ENCODE data around the gene ACVR1. TPM values are rescaled to one million over a fixed set of nuclear protein-coding genes. Genes with fewer than 3 reads are reported as not detected.
A peak's percentile ranks its signal among the peaks of the same experiment; 100 is the strongest.

Gene ACVR1
- total RNA-seq, 1 experiment from 2014 or later: 26.4 TPM

GRCh38 chr2:157785866-157786662 is 90.1 kb downstream of the ACVR1 start:
- intact Hi-C loops (cut with micrococcal nuclease): loop anchor here (2.0 kb wide), 1 partner anchor 225 kb away; no protein-coding TSS in a partner anchor
- TF ChIP-seq CTCF (IDR thresholded peaks at IDR 0.05; ENCODE audit: unreplicated experiment): no peak
- H3K27ac Mint-ChIP-seq (ENCODE audit: low read depth, unreplicated experiment): peak overlapping the region; percentile 79
- H3K9me3 Mint-ChIP-seq (ENCODE audit: unreplicated experiment): no peaks in the 10 kb centered on the region
- ChIA-PET POLR2A (interaction anchor here (0.7 to 7.7 kb wide), 7 partner anchors 49 to 225 kb away, joined by 3 to 88 read pairs (median 3); partner anchors contain the start of gene ACVR1), CTCF (interaction anchor here (0.5 to 3.9 kb wide), 5 partner anchors 65 to 352 kb away, joined by 3 to 16 read pairs (median 3); partner anchors contain the start of gene ACVR1)
- no TSS peak for BruUV-seq (replicated peaks)
- peak; percentile 33 for DNase-seq (ENCODE audit: unreplicated experiment)
- no peaks in the 10 kb centered on the region for H3K27me3 Mint-ChIP-seq (ENCODE audit: insufficient read depth, unreplicated experiment)
- H3K4me1 Mint-ChIP-seq (ENCODE audit: insufficient read depth, unreplicated experiment): peaks cover 41% of the 10 kb centered on the region
- no peaks in the 10 kb centered on the region for H3K36me3 Mint-ChIP-seq (ENCODE audit: insufficient read depth, unreplicated experiment)
- H3K4me3 Mint-ChIP-seq (ENCODE audit: unreplicated experiment): no peak overlapping the region

GRCh38 chr2:157785200-157785599 is 90.9 kb downstream of the ACVR1 start:
- peaks cover 6% of the 10 kb centered on the region for H3K36me3 Mint-ChIP-seq (ENCODE audit: insufficient read depth, unreplicated experiment)
- DNase-seq (ENCODE audit: unreplicated experiment): peak; percentile 90
- POLR2A ChIA-PET: interaction anchor here (0.6 to 7.7 kb wide), 13 partner anchors 8 to 226 kb away, joined by 3 to 88 read pairs (median 4); partner anchors contain the start of gene ACVR1
- intact Hi-C loops (cut with micrococcal nuclease): loop anchor here (2.0 kb wide), 1 partner anchor 226 kb away; no protein-coding TSS in a partner anchor
- H3K27me3 Mint-ChIP-seq (ENCODE audit: insufficient read depth, unreplicated experiment): no peaks in the 10 kb centered on the region
- CTCF ChIA-PET: interaction anchor here (0.6 to 3.9 kb wide), 12 partner anchors 10 to 938 kb away, joined by 3 to 16 read pairs (median 4); partner anchors contain the start of gene ACVR1
- peaks cover 41% of the 10 kb centered on the region for H3K4me1 Mint-ChIP-seq (ENCODE audit: insufficient read depth, unreplicated experiment)
- no peaks in the 10 kb centered on the region for H3K9me3 Mint-ChIP-seq (ENCODE audit: unreplicated experiment)
- no TSS peak for BruUV-seq (replicated peaks)
- no peak for TF ChIP-seq CTCF (IDR thresholded peaks at IDR 0.05; ENCODE audit: unreplicated experiment)
- no peak overlapping the region for H3K4me3 Mint-ChIP-seq (ENCODE audit: unreplicated experiment)
- peak overlapping the region; percentile 79 for H3K27ac Mint-ChIP-seq (ENCODE audit: low read depth, unreplicated experiment)

GRCh38 chr2:157784823-157785175 is 91.3 kb downstream of the ACVR1 start:
- BruUV-seq (replicated peaks): no TSS peak
- no peak for TF ChIP-seq CTCF (IDR thresholded peaks at IDR 0.05; ENCODE audit: unreplicated experiment)
- DNase-seq (ENCODE audit: unreplicated experiment): no peak
- ChIA-PET POLR2A (interaction anchor here (0.6 to 7.7 kb wide), 15 partner anchors 9 to 226 kb away, joined by 3 to 88 read pairs (median 4); partner anchors contain the start of gene ACVR1), CTCF (interaction anchor here (0.6 to 3.9 kb wide), 13 partner anchors 10 to 940 kb away, joined by 3 to 16 read pairs (median 4); partner anchors contain the start of gene ACVR1)
- intact Hi-C loops (cut with micrococcal nuclease): loop anchor here (1.0 to 2.0 kb wide), 2 partner anchors 91 to 226 kb away; no protein-coding TSS in a partner anchor
- Mint-ChIP-seq H3K4me1 (ENCODE audit: insufficient read depth, unreplicated experiment) (peaks cover 41% of the 10 kb centered on the region), H3K36me3 (ENCODE audit: insufficient read depth, unreplicated experiment) (peaks cover 7% of the 10 kb centered on the region), H3K9me3 (ENCODE audit: unreplicated experiment) (no peaks in the 10 kb centered on the region), H3K27me3 (ENCODE audit: insufficient read depth, unreplicated experiment) (no peaks in the 10 kb centered on the region), H3K4me3 (ENCODE audit: unreplicated experiment) (peak overlapping the region; percentile 66), H3K27ac (ENCODE audit: low read depth, unreplicated experiment) (peak overlapping the region; percentile 79)

Measured in MCF 10A (cell line).